CD4-positive, alpha-beta memory T cell (primary cell): Measurements from ENCODE around the gene ANAPC10. TPM values are rescaled to one million over a fixed set of nuclear protein-coding genes. Genes with fewer than 3 reads are reported as not detected.
"Not testable (repeated sequence)": the region's sequence is repeated elsewhere in the genome, so short reads cannot be mapped to it uniquely, and the experiment has no call there.

ENCODE experiments used
- CTCF ChIA-PET: fragments of 350-600 bp; sonication (Branson Sonifier 250); formaldehyde crosslinking; loops from one replicate; lab custom pipeline; 2021; ENCODE audit warnings: inconsistent platforms; ENCODE audit not compliant: partially characterized antibody; lab: Charles Lee
- POLR2A ChIA-PET: fragments of 350-600 bp; sonication (Branson Sonifier 250); formaldehyde crosslinking; loops from one replicate; lab custom pipeline; 2021; ENCODE audit not compliant: partially characterized antibody; lab: Charles Lee
- DNase-seq, 5 donors: peaks; one replicate each; pipeline versions ENCODE4 v3.0.0 to v3.0.0-alpha.2; 2020 to 2022; ENCODE audit warnings: mixed read lengths in 1 of 5
- H3K27ac ChIP-seq: one replicate; pipeline ENCODE4 v1.7.0; 2013; ENCODE audit warnings: low read depth, low read length
- H3K27me3 ChIP-seq: 2 replicates; pipeline ENCODE4 v1.7.0; 2013; ENCODE audit warnings: mild to moderate bottlenecking, low read length, moderate library complexity; ENCODE audit not compliant: insufficient read depth
- H3K36me3 ChIP-seq: 2 replicates; pipeline ENCODE4 v1.7.0; 2013; ENCODE audit warnings: mild to moderate bottlenecking, low read length, moderate library complexity; ENCODE audit not compliant: insufficient read depth
- H3K4me1 ChIP-seq: 2 replicates; pipeline ENCODE4 v1.7.0; 2013; ENCODE audit warnings: mild to moderate bottlenecking, low read length, moderate library complexity; ENCODE audit not compliant: insufficient read depth
- H3K4me3 ChIP-seq, 2 donors: one replicate each; pipeline ENCODE4 v1.7.0; 2013; ENCODE audit warnings: low read length in 2 of 2, mild to moderate bottlenecking in 1 of 2
- H3K9me3 ChIP-seq, 2 donors: one replicate each; pipeline ENCODE4 v1.7.0; 2013; ENCODE audit warnings: low read length in 2 of 2, control low read depth in 1 of 2; ENCODE audit not compliant: control insufficient read depth in 1 of 2
- H3K27ac Mint-ChIP-seq, 7 donors: one replicate each; pipeline ENCODE4 v1.8.0; 2020 to 2021; ENCODE audit warnings: mixed read lengths in 7 of 7, mild to moderate bottlenecking in 6 of 7, inconsistent platforms in 3 of 7, moderate library complexity in 3 of 7
- H3K27me3 Mint-ChIP-seq, 2 donors: one replicate each; pipeline ENCODE4 v1.8.0; 2020 to 2021; ENCODE audit warnings: mixed read lengths in 2 of 2
- H3K36me3 Mint-ChIP-seq, 2 donors: one replicate each; pipeline ENCODE4 v1.8.0; 2020 to 2021; ENCODE audit warnings: mixed read lengths in 2 of 2, inconsistent platforms in 1 of 2, mild to moderate bottlenecking in 1 of 2
- H3K4me1 Mint-ChIP-seq, 4 donors: one replicate each; pipeline ENCODE4 v1.8.0; 2020 to 2021; ENCODE audit warnings: mixed read lengths in 4 of 4, mild to moderate bottlenecking in 1 of 4
- H3K4me3 Mint-ChIP-seq, 8 donors: one replicate each; pipeline ENCODE4 v1.8.0; 2020 to 2021; ENCODE audit warnings: mixed read lengths in 8 of 8, mild to moderate bottlenecking in 7 of 8, moderate library complexity in 6 of 8, inconsistent platforms in 3 of 8
- H3K9me3 Mint-ChIP-seq, 8 donors: one replicate each; pipeline ENCODE4 v1.8.0; 2020 to 2021; ENCODE audit warnings: mixed read lengths in 8 of 8, mild to moderate bottlenecking in 5 of 8, inconsistent platforms in 3 of 8, moderate library complexity in 1 of 8
- intact Hi-C: fragments of 100-400 bp; cut with micrococcal nuclease; formaldehyde crosslinking; loops from one replicate; pipeline ENCODE4 v1.15.1; 2023
- polyA plus RNA-seq, 2 donors: library from polyadenylated mRNA; unstranded; fragments of 300-500 nt; fragmentation: Illumina TruSeq; gene quantifications; one replicate each; pipeline ENCODE4 v1.2.3, GENCODE V29; 2021
- total RNA-seq, 2 experiments: library from RNA; stranded (reverse); gene quantifications; one replicate each; pipeline ENCODE4 v1.2.3, GENCODE V29; 2021

Gene ANAPC10
- total and polyA plus RNA-seq, 4 experiments from 2014 or later = 14.8 to 40.1 (median 25.6) TPM

DNA sequence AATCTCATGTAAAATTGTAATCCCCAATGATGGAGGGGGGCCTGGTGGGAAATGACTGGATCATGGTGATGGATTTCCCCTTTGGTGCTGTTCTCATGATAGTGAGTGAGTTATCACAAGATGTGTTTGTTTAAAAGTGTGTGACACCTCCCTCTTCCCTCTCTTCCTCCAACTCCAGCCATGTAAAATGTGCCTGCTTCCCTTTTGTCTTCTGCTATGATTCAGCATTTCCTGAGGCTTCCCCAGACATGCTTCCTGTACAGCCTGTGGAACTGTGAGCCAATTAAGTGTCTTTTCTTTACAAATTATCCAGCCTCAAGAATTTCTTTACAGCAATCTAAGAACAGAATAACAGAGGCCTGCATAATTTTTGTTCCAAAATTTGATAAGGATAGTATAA is 85.2 kb downstream of the ANAPC10 start:
- Histone ChIP-seq H3K4me1 (no peaks in the 10 kb centered on the region), H3K27me3 (no peaks in the 10 kb centered on the region), H3K4me3 (no peak overlapping the region), H3K9me3 (no peaks in the 10 kb centered on the region), H3K36me3 (no peaks in the 10 kb centered on the region), H3K27ac (no peak overlapping the region)
- Mint-ChIP-seq H3K27ac (peak overlapping the region in 2 of 7 donors; percentile 43 to 74), H3K27me3 (no peaks in the 10 kb centered on the region), H3K4me3 (no peak overlapping the region), H3K9me3 (peaks cover 0 to 31% (median 9%) of the 10 kb centered on the region in 8 donors), H3K4me1 (peaks cover 8 to 39% (median 26%) of the 10 kb centered on the region in 4 donors), H3K36me3 (peaks cover 31 to 48% of the 10 kb centered on the region in 2 donors)
- intact Hi-C loops = no loop called here
- CTCF ChIA-PET = no interaction called here
- POLR2A ChIA-PET = no interaction called here
- no peak for DNase-seq

- Histone ChIP-seq H3K9me3 (no peaks in the 10 kb centered on the region), H3K27ac (no peak overlapping the region), H3K27me3 (no peaks in the 10 kb centered on the region), H3K36me3 (no peaks in the 10 kb centered on the region), H3K4me1 (no peaks in the 10 kb centered on the region), H3K4me3 (no peak overlapping the region)
- POLR2A ChIA-PET = no interaction called here
- Mint-ChIP-seq H3K4me3 (peak overlapping the region in 1 of 8 donors; percentile 17), H3K27me3 (no peaks in the 10 kb centered on the region), H3K4me1 (peaks cover 8 to 46% (median 28%) of the 10 kb centered on the region in 4 donors), H3K27ac (peak overlapping the region in 1 of 7 donors; percentile 41), H3K36me3 (peaks cover 35 to 59% of the 10 kb centered on the region in 2 donors), H3K9me3 (peaks cover 2 to 33% (median 8%) of the 10 kb centered on the region in 8 donors)
- no peak for DNase-seq
- CTCF ChIA-PET = no interaction called here
- intact Hi-C loops = no loop called here
Measured at GRCh38 chr4:145011636-145012035, 86.4 kb downstream of the ANAPC10 start.

DNA sequence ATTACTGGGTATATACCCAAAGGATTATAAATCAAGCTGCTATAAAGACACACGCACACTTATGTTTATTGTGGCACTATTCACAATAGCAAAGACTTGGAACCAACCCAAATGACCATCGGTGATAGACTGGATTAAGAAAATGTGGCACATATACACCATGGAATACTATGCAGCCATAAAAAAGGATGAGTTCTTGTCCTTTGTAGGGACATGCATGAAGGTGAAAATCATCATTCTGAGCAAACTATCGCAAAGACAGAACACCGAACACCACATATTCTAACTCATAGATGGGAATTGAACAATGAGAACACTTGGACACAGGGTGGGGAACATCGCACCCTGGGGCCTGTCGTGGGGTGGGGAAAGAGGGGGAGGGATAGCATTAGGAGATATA is 87.7 kb downstream of the ANAPC10 start:
- H3K4me3 ChIP-seq, POLR2A ChIA-PET, H3K4me3 Mint-ChIP-seq, H3K27me3 ChIP-seq, intact Hi-C loops, H3K36me3 ChIP-seq, DNase-seq, CTCF ChIA-PET, H3K27ac ChIP-seq, H3K27me3 Mint-ChIP-seq, H3K27ac Mint-ChIP-seq, H3K4me1 ChIP-seq, H3K9me3 ChIP-seq: not testable (repeated sequence)
- Mint-ChIP-seq H3K9me3 (peaks cover 1 to 20% (median 5%) of the 10 kb centered on the region in 8 donors), H3K36me3 (peaks cover 34 to 60% of the 10 kb centered on the region in 2 donors), H3K4me1 (peaks cover 8 to 38% (median 21%) of the 10 kb centered on the region in 4 donors)

DNA sequence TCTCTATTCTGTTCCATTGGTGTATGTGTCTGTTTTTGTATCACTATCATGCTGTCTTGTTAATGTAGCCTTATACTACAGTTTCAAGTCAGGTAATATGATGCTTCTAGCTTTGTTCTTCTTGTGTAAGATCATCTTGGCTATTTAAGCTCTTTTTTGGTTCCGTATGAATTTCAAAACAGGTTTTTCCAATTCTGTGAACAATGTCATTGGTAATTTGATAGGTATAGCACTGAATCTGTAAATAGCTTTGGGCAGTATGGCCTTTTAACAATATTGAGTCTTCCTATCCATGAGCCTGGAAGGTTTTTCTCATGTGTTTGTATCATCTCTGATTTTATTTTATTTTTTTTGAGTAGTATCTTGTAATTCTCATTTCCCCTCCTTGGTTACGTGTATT is 94.3 kb downstream of the ANAPC10 start:
- no peak for DNase-seq
- peaks cover 11 to 26% (median 13%) of the 10 kb centered on the region in 4 donors for H3K4me1 Mint-ChIP-seq
- H3K4me3 Mint-ChIP-seq = no peak overlapping the region
- Histone ChIP-seq H3K9me3 (no peaks in the 10 kb centered on the region), H3K4me1 (no peaks in the 10 kb centered on the region), H3K4me3 (no peak overlapping the region), H3K27me3 (no peaks in the 10 kb centered on the region), H3K27ac (no peak overlapping the region), H3K36me3 (no peaks in the 10 kb centered on the region)
- peaks cover 44 to 66% of the 10 kb centered on the region in 2 donors for H3K36me3 Mint-ChIP-seq
- H3K9me3 Mint-ChIP-seq = peaks cover 2 to 37% (median 10%) of the 10 kb centered on the region in 8 donors
- H3K27me3 Mint-ChIP-seq = no peaks in the 10 kb centered on the region
- intact Hi-C loops = no loop called here
- ChIA-PET CTCF (no interaction called here), POLR2A (no interaction called here)
- H3K27ac Mint-ChIP-seq = no peak overlapping the region

DNA sequence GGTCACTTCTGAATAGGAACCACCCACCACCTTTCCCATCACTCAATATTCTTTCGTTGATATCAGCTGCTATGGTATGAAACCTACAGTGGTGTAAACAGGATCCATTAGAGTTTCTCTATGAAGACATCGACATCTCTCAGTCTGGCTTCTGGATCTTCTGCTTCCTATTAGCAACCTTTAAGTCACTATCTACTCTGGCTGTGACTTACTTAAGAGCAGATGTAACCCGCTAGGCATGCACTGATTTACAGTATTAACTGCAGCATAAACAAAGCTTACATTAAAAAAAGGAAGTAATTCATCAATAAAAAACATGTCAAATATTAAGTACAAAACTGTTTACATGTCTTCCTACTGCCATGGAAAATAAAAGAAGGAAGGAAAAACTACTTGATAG is 96.4 kb downstream of the ANAPC10 start:
- no peaks in the 10 kb centered on the region for H3K27me3 Mint-ChIP-seq
- no peaks in the 10 kb centered on the region for H3K36me3 ChIP-seq
- no peak overlapping the region for H3K4me3 ChIP-seq
- POLR2A ChIA-PET = no interaction called here
- CTCF ChIA-PET = no interaction called here
- H3K9me3 Mint-ChIP-seq = peaks cover 4 to 45% (median 15%) of the 10 kb centered on the region in 8 donors
- no peaks in the 10 kb centered on the region for H3K9me3 ChIP-seq
- peaks cover 6 to 20% (median 18%) of the 10 kb centered on the region in 4 donors for H3K4me1 Mint-ChIP-seq
- H3K27ac Mint-ChIP-seq = no peak overlapping the region
- no peaks in the 10 kb centered on the region for H3K4me1 ChIP-seq
- intact Hi-C loops = no loop called here
- no peak for DNase-seq
- peaks cover 53 to 67% of the 10 kb centered on the region in 2 donors for H3K36me3 Mint-ChIP-seq
- H3K4me3 Mint-ChIP-seq = no peak overlapping the region
- no peak overlapping the region for H3K27ac ChIP-seq
- H3K27me3 ChIP-seq = no peaks in the 10 kb centered on the region

- Mint-ChIP-seq H3K9me3 (peaks cover 4 to 46% (median 15%) of the 10 kb centered on the region in 8 donors), H3K36me3 (peaks cover 57 to 68% of the 10 kb centered on the region in 2 donors), H3K4me1 (peaks cover 6 to 18% (median 18%) of the 10 kb centered on the region in 4 donors)
- H3K27me3 Mint-ChIP-seq, H3K36me3 ChIP-seq, H3K27ac Mint-ChIP-seq, DNase-seq, H3K27ac ChIP-seq, CTCF ChIA-PET, H3K9me3 ChIP-seq, H3K4me1 ChIP-seq, H3K27me3 ChIP-seq, H3K4me3 Mint-ChIP-seq, POLR2A ChIA-PET, H3K4me3 ChIP-seq, intact Hi-C loops: not testable (repeated sequence)
Measured at GRCh38 chr4:145000656-145001055, 97.3 kb downstream of the ANAPC10 start.

DNA sequence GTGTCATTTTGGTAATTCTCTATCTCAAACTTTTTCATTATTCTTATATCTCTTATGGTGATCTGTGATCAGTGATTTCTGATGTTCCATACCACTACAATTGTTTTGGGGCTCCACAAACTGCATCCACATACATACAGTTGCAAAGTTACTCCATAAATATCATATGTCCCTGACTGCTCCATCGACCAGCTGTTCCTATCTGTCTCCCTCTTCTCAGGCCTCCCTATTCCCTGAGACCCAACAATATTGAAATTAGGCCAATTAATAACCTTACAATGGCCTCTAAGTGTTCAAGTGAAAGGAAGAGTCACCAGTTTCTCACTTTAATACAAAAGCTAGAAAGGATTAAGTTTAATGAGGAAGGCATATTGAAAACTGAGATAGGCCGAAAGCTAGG is 108.7 kb downstream of the ANAPC10 start:
- Histone ChIP-seq H3K4me1 (no peaks in the 10 kb centered on the region), H3K36me3 (no peaks in the 10 kb centered on the region), H3K27me3 (no peaks in the 10 kb centered on the region), H3K9me3 (no peaks in the 10 kb centered on the region), H3K27ac (no peak overlapping the region), H3K4me3 (no peak overlapping the region)
- ChIA-PET POLR2A (no interaction called here), CTCF (no interaction called here)
- H3K9me3 Mint-ChIP-seq = peaks cover 0 to 10% (median 3%) of the 10 kb centered on the region in 8 donors
- no peaks in the 10 kb centered on the region for H3K27me3 Mint-ChIP-seq
- peaks cover 18 to 36% of the 10 kb centered on the region in 2 donors for H3K36me3 Mint-ChIP-seq
- no peak for DNase-seq
- no peak overlapping the region for H3K4me3 Mint-ChIP-seq
- intact Hi-C loops = no loop called here
- peaks cover 0 to 2% (median 0%) of the 10 kb centered on the region in 4 donors for H3K4me1 Mint-ChIP-seq
- no peak overlapping the region for H3K27ac Mint-ChIP-seq
